HPDE6-E6E7 (cell line): ENCODE measurements around the gene SLC12A1.

Experiments
- DNase-seq: peaks from one replicate; pipeline ENCODE4 v3.0.0; 2011; ENCODE audit warnings: missing footprints; ENCODE audit errors: extremely low spot score

The SLC12A1 gene

GRCh38 chr15:48352474-48353072, 146.5 kb downstream of the SLC12A1 start:
- peak; percentile 42 for DNase-seq
